Measurements from ENCODE around the gene CLCA2.

- TF ChIP-seq CTCF (conservative IDR thresholded peaks at IDR 0.05 in 1 of 2, IDR thresholded peaks at IDR 0.05 in 1 of 2; ENCODE audit: low read depth in 1 of 2, low read length in 2 of 2), result no peak
- TF ChIP-seq EZH2 (IDR thresholded peaks at IDR 0.05; ENCODE audit: low read length, missing control alignments), result no peak
Measured at GRCh38 chr1:86468501-86468977, 44.6 kb downstream of the CLCA2 start, which contains the start of gene CLCA1.
